Endothelial cell of umbilical vein (primary cell): ENCODE data around the gene HECA. TPM values are rescaled to one million over a fixed set of nuclear protein-coding genes. Genes with fewer than 3 reads are reported as not detected.

Source experiments
- BruUV-seq: library from RNA; stranded (reverse); fragments of 400-500 nt; replicated peaks from 2 replicates; lab custom pipeline; 2021; lab: Mats Ljungman, UMichigan
- CTCF ChIA-PET: fragments of 300-600, 350-600 bp; sonication (Branson Sonifier 250); formaldehyde crosslinking; loops from one replicate; lab custom pipeline; 2021; ENCODE audit warnings: antibody characterized with exemption, inconsistent platforms; lab: Charles Lee
- POLR2A ChIA-PET: fragments of 300-600, 350-600 bp; sonication (Branson Sonifier 250); formaldehyde crosslinking; loops from one replicate; lab custom pipeline; 2021; ENCODE audit warnings: antibody characterized with exemption, inconsistent platforms; lab: Charles Lee
- DNase-seq: peaks from one replicate; pipeline ENCODE4 v3.0.0-alpha.2; 2011; ENCODE audit warnings: low read depth, low spot score
- FAIRE-seq: peaks from 2 replicates; lab custom pipeline; 2011; peaks lifted over from hg19 to GRCh38; lab: Jason Lieb, UNC
- H2AFZ ChIP-seq: 2 replicates; pipeline ENCODE4 v1.6.0; 2012; ENCODE audit warnings: low read depth, low read length, control low read depth, inconsistent platforms
- H3K27ac ChIP-seq: 2 replicates; pipeline ENCODE4 v1.5.1; 2011; ENCODE audit warnings: low read depth, mild to moderate bottlenecking, control low read depth, low read length, moderate library complexity; ENCODE audit not compliant: insufficient read depth
- H3K27me3 ChIP-seq, 2 experiments: 2 replicates each; pipeline versions ENCODE4 v1.6.0 to v1.6.1; 2011; ENCODE audit warnings: low read length in 2 of 2, mixed read lengths in 1 of 2; ENCODE audit not compliant: control insufficient read depth in 2 of 2, insufficient read depth in 2 of 2
- H3K36me3 ChIP-seq, 2 experiments: 2 replicates in 1 of 2; 3 replicates in 1 of 2; pipeline ENCODE4 v1.5.1; 2011; ENCODE audit warnings: low read length in 2 of 2, mild to moderate bottlenecking in 1 of 2, moderate library complexity in 1 of 2; ENCODE audit not compliant: control insufficient read depth in 2 of 2, insufficient read depth in 2 of 2; ENCODE audit errors: extremely low read depth in 1 of 2
- H3K4me1 ChIP-seq: 3 replicates; pipeline ENCODE4 v1.5.1; 2011; ENCODE audit warnings: mild to moderate bottlenecking, low read length; ENCODE audit not compliant: control insufficient read depth, insufficient read depth; ENCODE audit errors: extremely low read depth
- H3K4me2 ChIP-seq: 2 replicates; pipeline ENCODE4 v1.6.1; 2011; ENCODE audit warnings: low read length, control low read depth, mixed read lengths; ENCODE audit not compliant: insufficient read depth
- H3K4me3 ChIP-seq, 3 experiments: fragments of 200-600 bp in 1 of 3; sonication (generic), shearing (Covaris generic) in 1 of 3; replicated peaks in 1 of 3; 2 replicates each; pipeline ENCODE4 v1.5.1; 2011 to 2016; ENCODE audit warnings: control low read depth in 3 of 3, low read length in 3 of 3, mild to moderate bottlenecking in 2 of 3, inconsistent platforms in 1 of 3, low read depth in 1 of 3, moderate library complexity in 1 of 3; ENCODE audit not compliant: insufficient read depth in 1 of 3
- H3K79me2 ChIP-seq: 2 replicates; pipeline ENCODE4 v1.6.0; 2012; ENCODE audit warnings: low read length, inconsistent platforms; ENCODE audit not compliant: control insufficient read depth, insufficient read depth
- H3K9ac ChIP-seq: replicated peaks from 2 replicates; pipeline ENCODE3; 2011; ENCODE audit warnings: low read length, control low read depth; ENCODE audit not compliant: insufficient read depth; ENCODE audit errors: extremely low read depth
- H3K9me1 ChIP-seq: replicated peaks from 3 replicates; pipeline ENCODE4 v1.6.0; 2011; ENCODE audit warnings: mild to moderate bottlenecking, low read length; ENCODE audit not compliant: control insufficient read depth, insufficient read depth; ENCODE audit errors: extremely low read depth
- H3K9me3 ChIP-seq: replicated peaks from 2 replicates; pipeline ENCODE4 v1.5.1; 2012; ENCODE audit warnings: low read length, inconsistent platforms; ENCODE audit not compliant: control insufficient read depth, insufficient read depth
- H4K20me1 ChIP-seq: replicated peaks from 2 replicates; pipeline ENCODE3; 2011; ENCODE audit warnings: mild to moderate bottlenecking, low read length; ENCODE audit not compliant: control insufficient read depth, insufficient read depth; ENCODE audit errors: extremely low read depth
- EZH2 ChIP-seq: IDR thresholded peaks from 2 replicates; pipeline ENCODE4 v1.6.1; 2012; ENCODE audit warnings: borderline replicate concordance, low read depth, mild to moderate bottlenecking, moderate library complexity, low read length, inconsistent platforms; ENCODE audit not compliant: severe bottlenecking
- FOS ChIP-seq: IDR thresholded peaks from 2 replicates; pipeline ENCODE4 v1.6.1; 2011; ENCODE audit warnings: mild to moderate bottlenecking, low read length, moderate library complexity, borderline replicate concordance; ENCODE audit not compliant: insufficient read depth
- GATA2 ChIP-seq: IDR thresholded peaks from 2 replicates; pipeline ENCODE4 v1.7.0; 2011; ENCODE audit warnings: low read depth, mild to moderate bottlenecking, moderate library complexity, mixed read lengths, low read length; ENCODE audit not compliant: insufficient read length, insufficient read depth
- JUN ChIP-seq: IDR thresholded peaks from 2 replicates; pipeline ENCODE4 v1.6.1; 2011; ENCODE audit warnings: borderline replicate concordance, low read depth; ENCODE audit not compliant: insufficient read length, insufficient read depth
- MAX ChIP-seq: IDR thresholded peaks from 2 replicates; pipeline ENCODE4 v1.6.1; 2011; ENCODE audit not compliant: insufficient read depth, insufficient read length
- MYC ChIP-seq: IDR thresholded peaks from one replicate; pipeline ENCODE4 v1.6.1; 2011; ENCODE audit warnings: mild to moderate bottlenecking, low read depth, low read length
- POLR2A ChIP-seq: IDR thresholded peaks from 2 replicates; pipeline ENCODE4 v1.6.1; 2012; ENCODE audit warnings: low read depth, mild to moderate bottlenecking, control low read depth, low read length
- POLR2AphosphoS5 ChIP-seq: IDR thresholded peaks from 2 replicates; pipeline ENCODE4 v1.6.1; 2012; ENCODE audit warnings: low read depth, mild to moderate bottlenecking, control low read depth, low read length, moderate library complexity; ENCODE audit not compliant: insufficient read depth
- dilution Hi-C: fragments of 300-500 bp; cut with MboI; formaldehyde crosslinking; loops from one replicate; pipeline ENCODE4 v1.15.0; 2019; ENCODE audit warnings: low sequenced_read_pairs; ENCODE audit not compliant: extremely low pct_ligation_motif_present
- intact Hi-C: fragments of 100-400 bp; cut with micrococcal nuclease; formaldehyde crosslinking; loops from one replicate; pipeline ENCODE4 v1.10.0; 2022
- polyA plus RNA-seq, 4 experiments: library from polyadenylated mRNA; depleted of rRNA in 3 of 4; stranded (reverse) in 3 of 4; unstranded in 1 of 4; fragments of >200 nt; gene quantifications; 2 replicates each; pipeline versions ENCODE4 v1.2.1 to v1.2.3, GENCODE V29; 2011 to 2012; ENCODE audit warnings: missing spikeins in 1 of 4
- total RNA-seq: library from RNA; stranded (reverse); gene quantifications from 2 replicates; pipeline ENCODE4 v1.2.3, GENCODE V29; 2021
- TF ChIP-seq, protein P1 (sequence below), 2 donors: IDR thresholded peaks; 1 replicate in 1 of 2; 2 replicates in 1 of 2; pipeline ENCODE4 v1.5.1; 2011; ENCODE audit warnings: low read length in 2 of 2, mild to moderate bottlenecking in 2 of 2, moderate library complexity in 2 of 2, control low read depth in 1 of 2, inconsistent platforms in 1 of 2, low read depth in 1 of 2; ENCODE audit not compliant: insufficient read depth in 1 of 2; ENCODE audit errors: extremely low read depth in 1 of 2

Gene HECA
- total and polyA plus RNA-seq, 2 donors (not counting 3 experiments of a cell fraction or from before 2014, with no cell fraction given) = 5.8 to 16.7 TPM

GRCh38 chr6:139145661-139146060, 10.8 kb downstream of the HECA start:
- ChIA-PET CTCF (interaction anchor here (0.9 to 1.5 kb wide), 3 partner anchors 8 to 218 kb away, joined by 3 to 4 read pairs (median 4); no protein-coding TSS in a partner anchor), POLR2A (interaction anchor here (0.6 kb wide), 1 partner anchor 1455 kb away, joined by 3 read pairs; no protein-coding TSS in a partner anchor)
- Histone ChIP-seq H3K79me2 (peaks cover 33% of the 10 kb centered on the region), H2AFZ (no peak overlapping the region), H4K20me1 (no peaks in the 10 kb centered on the region), H3K9me3 (no peaks in the 10 kb centered on the region), H3K27ac (no peak overlapping the region), H3K4me2 (no peak overlapping the region), H3K4me3 (no peak overlapping the region), H3K27me3 (no peaks in the 10 kb centered on the region), H3K9me1 (no peaks in the 10 kb centered on the region), H3K4me1 (peaks cover 6% of the 10 kb centered on the region), H3K9ac (no peak overlapping the region), H3K36me3 (no peaks in the 10 kb centered on the region)
- DNase-seq (no peak), FAIRE-seq (no peak)
- dilution Hi-C loops (no loop called here), intact Hi-C loops (no loop called here)
- BruUV-seq = no TSS peak
- TF ChIP-seq JUN = no peak
- TF ChIP-seq FOS = no peak
- TF ChIP-seq POLR2AphosphoS5 = no peak
- TF ChIP-seq MYC = no peak
- TF ChIP-seq EZH2 = no peak
- no peak for TF ChIP-seq GATA2

DNA sequence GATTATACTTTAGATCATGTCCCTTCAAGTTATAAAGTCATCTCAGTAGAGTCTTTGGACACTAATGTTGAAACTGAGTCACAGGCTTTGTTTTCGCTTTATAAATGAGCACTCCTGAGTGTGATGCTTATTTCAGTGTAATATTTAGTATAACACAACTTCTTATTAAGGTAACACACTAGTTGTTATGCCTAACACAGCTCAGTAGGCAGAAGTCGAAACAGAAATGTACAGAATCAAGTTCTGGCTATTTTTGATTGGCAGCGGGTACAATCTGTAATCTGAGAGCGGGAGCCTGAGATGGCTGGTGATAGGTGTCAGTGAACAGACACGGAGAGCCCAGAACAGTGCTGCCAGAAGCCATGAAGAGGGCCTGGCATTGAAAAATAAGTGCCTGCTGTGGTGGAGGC, 11.4 kb downstream of the HECA start:
- ChIA-PET CTCF (interaction anchor here (0.9 to 1.5 kb wide), 2 partner anchors 9 to 13 kb away, joined by 4 read pairs; no protein-coding TSS in a partner anchor), POLR2A (interaction anchor here (0.6 kb wide), 1 partner anchor 1454 kb away, joined by 3 read pairs; no protein-coding TSS in a partner anchor)
- Histone ChIP-seq H3K79me2 (peaks cover 33% of the 10 kb centered on the region), H3K4me1 (peaks cover 6% of the 10 kb centered on the region), H3K4me2 (no peak overlapping the region), H3K36me3 (no peaks in the 10 kb centered on the region), H3K4me3 (no peak overlapping the region), H3K27ac (no peak overlapping the region), H3K9ac (no peak overlapping the region), H3K27me3 (no peaks in the 10 kb centered on the region), H3K9me1 (no peaks in the 10 kb centered on the region), H2AFZ (no peak overlapping the region), H4K20me1 (no peaks in the 10 kb centered on the region), H3K9me3 (no peaks in the 10 kb centered on the region)
- dilution Hi-C loops (no loop called here), intact Hi-C loops (no loop called here)
- no TSS peak for BruUV-seq
- DNase-seq (no peak), FAIRE-seq (no peak)
- TF ChIP-seq EZH2 (no peak), JUN (no peak), POLR2AphosphoS5 (no peak), GATA2 (no peak), MYC (no peak), POLR2A (no peak), FOS (no peak), MAX (no peak)
- TF ChIP-seq, protein P1, sequence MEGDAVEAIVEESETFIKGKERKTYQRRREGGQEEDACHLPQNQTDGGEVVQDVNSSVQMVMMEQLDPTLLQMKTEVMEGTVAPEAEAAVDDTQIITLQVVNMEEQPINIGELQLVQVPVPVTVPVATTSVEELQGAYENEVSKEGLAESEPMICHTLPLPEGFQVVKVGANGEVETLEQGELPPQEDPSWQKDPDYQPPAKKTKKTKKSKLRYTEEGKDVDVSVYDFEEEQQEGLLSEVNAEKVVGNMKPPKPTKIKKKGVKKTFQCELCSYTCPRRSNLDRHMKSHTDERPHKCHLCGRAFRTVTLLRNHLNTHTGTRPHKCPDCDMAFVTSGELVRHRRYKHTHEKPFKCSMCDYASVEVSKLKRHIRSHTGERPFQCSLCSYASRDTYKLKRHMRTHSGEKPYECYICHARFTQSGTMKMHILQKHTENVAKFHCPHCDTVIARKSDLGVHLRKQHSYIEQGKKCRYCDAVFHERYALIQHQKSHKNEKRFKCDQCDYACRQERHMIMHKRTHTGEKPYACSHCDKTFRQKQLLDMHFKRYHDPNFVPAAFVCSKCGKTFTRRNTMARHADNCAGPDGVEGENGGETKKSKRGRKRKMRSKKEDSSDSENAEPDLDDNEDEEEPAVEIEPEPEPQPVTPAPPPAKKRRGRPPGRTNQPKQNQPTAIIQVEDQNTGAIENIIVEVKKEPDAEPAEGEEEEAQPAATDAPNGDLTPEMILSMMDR (IDR thresholded peaks at IDR 0.05; ENCODE audit: extremely low read depth in 1 of 2, insufficient read depth in 1 of 2, low read depth in 1 of 2, low read length in 2 of 2) = no peak
